Astrocyte (in vitro differentiated cells and primary cell): ENCODE results near the gene ITGA8.

Source experiments
- CTCF ChIP-seq: IDR thresholded peaks from 2 replicates; pipeline ENCODE4 v1.5.1; 2011; ENCODE audit warnings: low read depth, mild to moderate bottlenecking, inconsistent platforms, low read length, moderate library complexity; ENCODE audit not compliant: insufficient read depth
- EZH2 ChIP-seq: IDR thresholded peaks from 2 replicates; pipeline ENCODE4 v1.6.1; 2012; ENCODE audit warnings: mild to moderate bottlenecking, low read length, inconsistent platforms; ENCODE audit not compliant: insufficient read depth

- no peak for TF ChIP-seq CTCF
- no peak for TF ChIP-seq EZH2
These were observed 5.0 kb upstream of the ITGA8 start for GRCh38 chr10:15724683-15725082.
